Measurements from ENCODE around the gene LCA5.
A peak's percentile ranks its signal among the peaks of the same experiment; 100 is the strongest.
"Not testable (repeated sequence)": the region's sequence is repeated elsewhere in the genome, so short reads cannot be mapped to it uniquely, and the experiment has no call there.

Gene LCA5

GRCh38 chr6:79536585-79536953 lies 661 bp downstream of the LCA5 start:
- peak; percentile 60 for DNase-seq

- DNase-seq = not testable (repeated sequence)
These were observed 7.7 kb downstream of the LCA5 start for GRCh38 chr6:79529567-79529966.

GRCh38 chr6:79526897-79527296 lies 10.3 kb downstream of the LCA5 start:
- no peak for DNase-seq

GRCh38 chr6:79525272-79526100 lies 11.7 kb downstream of the LCA5 start:
- DNase-seq = peak; percentile 24

GRCh38 chr6:79524065-79524464 lies 13.2 kb downstream of the LCA5 start:
- no peak for DNase-seq

GRCh38 chr6:79522609-79523008 lies 14.6 kb downstream of the LCA5 start:
- DNase-seq = no peak

- DNase-seq = no peak
These were observed 16.7 kb downstream of the LCA5 start for GRCh38 chr6:79520534-79520933.

- DNase-seq = no peak
These were observed 18.4 kb downstream of the LCA5 start for GRCh38 chr6:79518842-79519241.

GRCh38 chr6:79515436-79515835 lies 21.8 kb downstream of the LCA5 start:
- DNase-seq = no peak

- no peak for DNase-seq
These were observed 24.1 kb downstream of the LCA5 start for GRCh38 chr6:79513111-79513510.

- no peak for DNase-seq
These were observed 25.2 kb downstream of the LCA5 start for GRCh38 chr6:79512014-79512413.

GRCh38 chr6:79510707-79511106 lies 26.5 kb downstream of the LCA5 start:
- no peak for DNase-seq

- DNase-seq = no peak
These were observed 31.0 kb downstream of the LCA5 start for GRCh38 chr6:79506251-79506650.

- no peak for DNase-seq
These were observed 32.9 kb downstream of the LCA5 start for GRCh38 chr6:79504372-79504771.

- DNase-seq = no peak
These were observed 38.4 kb downstream of the LCA5 start for GRCh38 chr6:79498842-79499241.

- no peak for DNase-seq
These were observed 42.0 kb downstream of the LCA5 start for GRCh38 chr6:79495246-79495645.

- no peak for DNase-seq
These were observed 42.4 kb downstream of the LCA5 start for GRCh38 chr6:79494841-79495240.

GRCh38 chr6:79470728-79471127 lies 66.5 kb downstream of the LCA5 start:
- DNase-seq = no peak

GRCh38 chr6:79469376-79470246 lies 67.6 kb downstream of the LCA5 start:
- no peak for DNase-seq

GRCh38 chr6:79468587-79468986 lies 68.6 kb downstream of the LCA5 start:
- no peak for DNase-seq

- DNase-seq = no peak
These were observed 69.1 kb downstream of the LCA5 start for GRCh38 chr6:79468116-79468515.

GRCh38 chr6:79467716-79468115 lies 69.5 kb downstream of the LCA5 start:
- DNase-seq = no peak

- no peak for DNase-seq
These were observed 70.9 kb downstream of the LCA5 start for GRCh38 chr6:79466207-79466834.

- no peak for DNase-seq
These were observed 71.8 kb downstream of the LCA5 start for GRCh38 chr6:79465381-79465780.
